NOMO-1 treated with DMSO at 0.1 percent for 48 hours (cell line): Measurements from ENCODE around the gene DLG2.

Experiments
- DNase-seq: peaks from one replicate; lab custom pipeline; 2025; ENCODE audit not compliant: unreplicated experiment; lab: John Stamatoyannopoulos, UW

Gene DLG2

DNA sequence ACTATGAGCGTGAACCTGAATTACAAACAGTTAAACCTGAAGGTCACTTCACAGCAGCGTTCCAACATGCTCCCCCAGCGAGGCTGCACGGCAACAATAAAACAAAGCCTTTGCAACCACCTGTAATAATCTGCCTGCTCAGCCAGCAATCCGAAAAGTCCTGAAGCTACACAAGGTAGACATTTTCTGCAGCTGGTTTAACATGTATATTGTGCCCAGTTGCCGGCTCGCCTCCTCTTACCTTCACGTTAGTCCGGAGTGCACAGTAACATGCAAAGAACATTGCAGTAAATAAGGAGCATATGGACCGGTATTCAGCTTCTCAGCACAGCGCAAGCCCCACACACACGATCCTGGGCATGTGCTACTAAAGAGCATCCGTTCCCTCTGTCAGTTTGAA is 704.3 kb downstream of the DLG2 start:
- no peak for DNase-seq

- DNase-seq, result no peak
These were observed 704.8 kb downstream of the DLG2 start for GRCh38 chr11:84922212-84922805.

- DNase-seq, result no peak
These were observed 712.6 kb downstream of the DLG2 start for GRCh38 chr11:84914511-84914910.

DNA sequence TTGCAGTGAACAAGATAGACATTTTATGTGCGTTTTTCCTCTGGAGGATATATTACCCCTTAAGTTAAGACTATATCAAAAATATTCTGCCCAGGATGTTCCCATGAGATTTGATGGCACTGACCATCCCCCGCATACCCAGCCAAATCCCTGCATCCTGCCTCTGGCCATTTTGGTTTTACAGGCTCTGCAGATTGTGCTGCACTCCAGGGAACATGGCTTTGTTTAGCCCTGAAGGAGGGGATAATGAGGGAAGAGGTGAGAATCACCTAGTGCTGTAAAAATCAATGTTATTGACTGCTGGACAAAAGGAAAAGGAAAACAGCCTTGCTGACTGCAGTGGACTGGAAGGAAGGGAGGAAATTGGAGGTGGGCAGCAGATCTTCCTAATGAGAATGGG is 717.4 kb downstream of the DLG2 start:
- DNase-seq, result no peak

GRCh38 chr11:84906995-84907394 is 720.1 kb downstream of the DLG2 start:
- no peak for DNase-seq

DNA sequence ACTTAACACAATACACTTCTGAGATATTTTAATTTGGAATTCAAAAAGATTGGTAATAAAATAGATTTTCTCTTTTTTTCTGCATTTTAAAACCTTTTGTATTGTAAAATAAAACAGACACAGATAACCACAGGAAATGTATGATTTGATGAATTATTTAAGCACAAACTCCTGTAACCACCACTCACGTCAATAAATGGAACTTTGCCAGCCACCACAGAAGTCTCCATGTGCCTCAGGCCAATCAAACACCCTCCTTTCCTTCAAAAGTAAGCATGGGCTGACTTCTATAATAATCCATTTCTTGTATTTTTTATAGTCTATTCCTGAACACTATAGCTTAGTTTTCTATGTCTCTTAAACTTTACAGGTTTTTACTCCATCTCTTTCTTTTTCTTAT is 721.7 kb downstream of the DLG2 start:
- no peak for DNase-seq

DNA sequence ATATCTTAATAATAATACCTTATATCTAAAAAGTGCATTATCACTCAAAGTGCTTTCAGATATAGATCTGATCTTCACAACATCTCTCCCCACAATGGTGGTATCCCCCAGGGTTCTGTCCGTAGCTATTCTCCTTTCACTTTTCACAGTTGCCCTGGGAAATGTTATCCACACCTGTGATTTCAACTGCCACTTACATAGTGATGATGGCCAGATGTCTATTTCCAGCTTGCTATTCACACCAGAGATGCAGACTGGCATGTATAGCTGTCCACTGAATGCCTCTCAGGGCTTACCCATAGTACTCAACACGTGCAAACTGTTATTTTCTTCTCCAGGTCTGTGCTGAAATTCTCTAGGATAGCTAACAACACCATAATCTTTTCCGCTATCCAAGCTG is 724.7 kb downstream of the DLG2 start:
- DNase-seq, result no peak

DNA sequence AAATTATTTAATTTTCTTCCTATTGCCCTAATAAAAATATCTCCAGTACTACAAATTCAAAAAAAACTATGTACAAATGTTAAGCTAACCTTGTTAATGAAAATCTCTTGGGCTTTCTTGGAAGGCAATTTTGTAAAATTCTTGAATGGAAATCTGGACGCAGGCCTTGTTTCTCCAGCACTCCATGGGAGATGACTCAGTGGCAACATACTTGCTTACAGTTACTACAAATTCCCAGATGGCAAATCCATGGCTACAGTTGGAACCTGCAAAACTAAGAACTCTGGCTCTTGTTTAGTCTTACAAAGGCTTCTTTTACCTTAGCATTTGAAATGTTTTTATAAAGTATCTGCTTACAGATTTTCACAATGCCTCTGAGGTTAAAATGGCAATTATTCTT is 725.2 kb downstream of the DLG2 start:
- no peak for DNase-seq

DNA sequence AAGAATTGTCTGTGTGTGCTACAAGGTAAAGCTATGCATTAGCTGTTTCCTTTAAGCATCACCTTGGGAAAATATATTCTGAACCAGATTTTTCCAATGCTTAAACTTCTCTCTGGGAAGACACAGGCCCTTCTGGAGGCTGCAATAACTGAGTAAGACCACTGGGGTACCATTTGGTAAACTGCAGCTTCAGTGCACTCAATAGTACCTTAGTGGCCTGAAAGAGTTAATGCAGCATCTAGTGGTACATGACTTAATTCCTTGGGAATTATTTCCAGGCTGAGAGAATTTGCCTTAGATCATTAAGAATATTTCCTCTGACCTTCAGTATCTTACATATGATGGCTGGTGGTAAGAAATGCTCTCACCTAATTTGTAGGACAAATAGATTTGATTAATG is 727.4 kb downstream of the DLG2 start:
- no peak for DNase-seq

GRCh38 chr11:84899134-84899533 is 728.0 kb downstream of the DLG2 start:
- no peak for DNase-seq

DNA sequence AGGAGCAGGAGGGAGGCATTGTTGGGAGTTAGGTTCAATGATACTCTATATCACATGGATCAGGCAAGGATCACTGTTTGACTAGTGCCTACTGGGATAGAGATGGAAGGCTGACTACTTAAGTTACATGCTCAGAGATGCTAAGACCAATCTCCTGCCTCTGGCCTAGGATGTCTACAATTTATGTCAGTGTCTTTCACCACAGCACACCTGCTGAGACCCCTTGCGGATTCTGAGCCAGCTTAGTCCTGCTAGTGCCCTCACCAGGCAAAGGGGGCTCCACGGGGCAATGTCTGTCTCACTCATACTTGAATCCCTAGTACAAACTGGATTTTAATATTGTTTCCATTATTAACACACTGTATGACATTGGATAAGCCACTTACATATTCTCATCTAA is 732.5 kb downstream of the DLG2 start:
- DNase-seq, result no peak

- DNase-seq, result no peak
These were observed 736.5 kb downstream of the DLG2 start for GRCh38 chr11:84890676-84891075.

DNA sequence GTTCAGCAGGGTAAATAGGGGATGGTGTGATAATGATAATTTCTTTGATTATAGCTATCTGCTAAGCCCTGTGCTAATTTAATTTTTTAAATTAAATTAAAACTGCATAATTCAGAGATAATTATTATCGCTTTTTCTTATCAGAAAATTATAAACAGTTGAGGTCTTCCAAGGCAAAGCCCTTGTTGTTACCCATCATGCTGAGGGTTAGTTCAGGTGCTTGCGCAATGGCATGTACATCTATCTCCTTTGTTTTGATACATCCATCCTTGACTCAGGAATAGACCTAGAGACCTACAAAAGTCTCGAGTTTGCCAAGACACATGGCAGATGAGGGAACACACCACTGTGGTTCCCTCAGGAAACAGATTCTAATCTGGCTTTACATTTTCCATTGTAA is 737.6 kb downstream of the DLG2 start:
- DNase-seq, result no peak

DNA sequence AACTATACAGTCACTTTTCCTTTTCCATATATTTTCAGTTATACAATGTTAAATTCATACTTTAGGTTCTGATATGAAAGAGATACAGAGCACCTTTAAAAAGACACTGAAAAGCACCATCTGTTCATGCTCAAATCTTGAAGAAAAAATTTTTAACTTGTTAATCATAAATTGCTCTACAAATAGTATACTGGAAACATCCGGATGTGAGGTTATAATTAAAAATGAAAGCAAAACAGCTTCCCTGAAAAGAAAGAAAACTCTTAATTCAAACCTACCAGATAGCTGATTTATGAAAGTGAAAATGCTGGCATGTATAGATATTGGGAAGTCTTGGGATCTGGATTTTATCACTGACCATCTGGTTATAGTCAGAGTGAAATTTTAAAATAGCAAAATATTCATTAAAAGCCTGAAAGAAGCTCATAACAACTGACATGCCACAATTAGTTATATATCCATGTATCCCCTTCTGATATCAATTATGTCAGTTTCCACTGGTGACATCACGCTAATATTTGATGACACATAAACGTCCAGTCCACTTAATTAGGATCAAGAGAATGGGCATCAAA is 740.0 kb downstream of the DLG2 start:
- no peak for DNase-seq

DNA sequence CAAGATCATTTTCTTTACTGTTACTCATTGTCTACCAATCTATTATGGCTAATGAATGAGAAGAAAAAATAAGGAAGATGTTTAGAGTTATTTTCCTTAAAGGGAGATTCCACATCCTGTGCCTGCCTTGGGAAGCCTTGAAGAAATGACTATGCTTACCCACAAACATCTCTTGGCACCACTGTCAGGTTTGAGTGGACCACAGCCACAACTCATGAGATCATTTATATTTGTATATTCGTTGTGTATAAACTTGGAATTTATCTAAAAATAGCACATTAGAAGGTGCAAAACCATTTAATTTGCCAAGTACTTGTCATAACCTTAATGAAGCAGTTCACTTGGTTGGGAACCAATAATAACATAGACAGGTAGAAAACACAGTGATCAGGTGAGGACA is 740.8 kb downstream of the DLG2 start:
- DNase-seq, result no peak

DNA sequence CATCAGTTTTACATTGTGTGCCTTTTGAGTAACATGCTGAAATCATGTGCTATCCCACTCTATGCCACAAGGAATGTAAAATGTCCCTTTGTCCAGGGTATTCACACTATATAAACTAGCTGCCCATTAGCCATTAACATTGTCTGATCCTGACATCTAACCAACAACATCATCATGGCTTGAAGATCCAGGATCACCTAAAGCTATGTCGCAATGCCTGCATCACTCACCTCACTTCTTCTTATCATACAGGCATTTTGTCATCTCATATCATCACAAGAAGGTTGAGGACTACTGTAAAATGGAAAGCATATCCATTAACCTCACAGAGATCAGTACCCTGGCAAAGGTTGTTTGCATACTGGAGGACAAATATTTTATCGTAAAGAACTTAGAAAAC is 742.3 kb downstream of the DLG2 start:
- no peak for DNase-seq

- no peak for DNase-seq
These were observed 745.1 kb downstream of the DLG2 start for GRCh38 chr11:84882056-84882455.

DNA sequence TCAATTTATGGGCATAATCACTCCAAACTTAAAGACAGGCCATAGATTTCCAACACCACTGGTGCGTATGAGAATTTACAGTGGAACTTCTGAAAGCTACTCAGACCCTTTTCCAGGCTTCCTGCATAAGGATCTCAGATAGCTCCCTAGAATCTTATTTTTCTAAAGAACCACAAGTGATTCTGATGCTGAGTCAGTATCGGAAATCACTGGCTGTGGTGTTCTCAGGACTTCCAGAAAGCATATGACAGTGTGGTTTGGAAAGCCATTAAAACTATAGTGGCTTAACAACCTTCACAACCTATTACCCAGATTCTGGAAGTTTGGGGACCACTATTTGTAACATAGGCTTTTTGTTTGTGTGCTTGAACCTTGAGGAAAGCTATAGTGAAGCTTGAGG is 756.0 kb downstream of the DLG2 start:
- DNase-seq, result no peak

DNA sequence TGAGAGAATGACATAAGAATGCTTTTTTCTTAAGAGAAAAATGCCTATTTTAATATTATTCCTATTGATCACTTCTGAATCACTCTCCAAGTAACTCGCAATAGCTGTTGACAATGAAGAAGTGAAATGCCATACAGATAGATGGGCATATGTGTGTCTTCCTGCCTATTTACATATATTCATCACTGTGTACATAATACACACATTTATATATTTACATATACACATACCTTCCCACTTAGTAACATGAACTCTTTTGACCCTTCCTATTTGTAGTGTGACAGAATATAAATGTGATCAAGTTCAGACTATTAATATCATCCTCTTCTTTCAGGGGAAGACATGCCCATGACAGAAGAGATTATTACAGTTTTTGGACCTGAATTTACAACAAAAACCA is 756.7 kb downstream of the DLG2 start:
- no peak for DNase-seq

- DNase-seq, result no peak
These were observed 760.2 kb downstream of the DLG2 start for GRCh38 chr11:84866922-84867321.

GRCh38 chr11:84865791-84866535 is 761.2 kb downstream of the DLG2 start:
- DNase-seq, result no peak

GRCh38 chr11:84865257-84865656 is 761.9 kb downstream of the DLG2 start:
- DNase-seq, result no peak

GRCh38 chr11:84857746-84858145 is 769.4 kb downstream of the DLG2 start:
- DNase-seq, result no peak
